Epidermal melanocyte (primary cell): ENCODE results near the gene MIB2.

ENCODE experiments used
- DNase-seq: peaks from one replicate; pipeline ENCODE4 v3.0.0; 2011; ENCODE audit warnings: low spot score; ENCODE audit not compliant: insufficient read length

MIB2 gene

DNA sequence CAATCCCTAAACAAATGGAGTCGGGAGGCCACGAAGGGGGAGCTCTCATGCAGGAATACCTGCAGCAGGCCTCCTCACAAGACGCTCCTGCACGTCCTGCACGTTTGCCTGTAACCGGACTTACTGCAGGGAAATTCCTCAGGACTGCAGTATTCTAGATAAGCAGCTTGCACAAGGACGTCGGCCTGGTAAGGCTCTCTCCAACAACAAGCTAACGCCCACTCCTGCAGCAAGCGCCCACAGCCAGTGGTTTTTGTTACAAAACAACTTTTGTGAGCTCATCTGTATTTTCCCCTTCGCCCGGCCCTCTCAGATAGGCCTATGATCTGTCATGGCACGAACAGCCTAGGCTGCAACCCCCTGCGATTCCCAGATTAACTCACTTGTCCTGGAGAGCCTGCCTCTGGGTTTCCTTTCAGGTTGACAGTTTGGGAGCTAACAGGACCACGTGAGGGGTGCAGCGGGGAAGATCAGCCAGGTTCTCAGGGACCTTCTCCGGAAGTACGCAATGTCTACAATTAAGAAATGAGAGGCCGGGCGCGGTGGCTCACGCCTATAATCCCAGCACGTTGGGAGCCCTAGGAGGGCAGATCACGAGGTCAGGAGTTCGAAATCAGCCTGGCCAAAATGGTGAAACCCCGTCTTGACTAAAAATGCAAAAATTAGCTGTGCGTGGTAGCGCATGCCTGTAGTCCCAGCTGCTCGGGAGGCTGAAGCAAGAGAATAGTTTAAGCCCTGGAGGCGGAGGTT lies 921 bp upstream of the MIB2 start:
- DNase-seq: no peak

GRCh38 chr1:1614954-1615255 lies 395 bp upstream of the MIB2 start:
- no peak for DNase-seq

- DNase-seq: peak; percentile 82
These were observed 918 bp downstream of the MIB2 start for GRCh38 chr1:1616045-1616790.

- DNase-seq: no peak
These were observed 1.5 kb downstream of the MIB2 start for GRCh38 chr1:1616838-1617237.

GRCh38 chr1:1617516-1617915 lies 2.2 kb downstream of the MIB2 start:
- DNase-seq: no peak

DNA sequence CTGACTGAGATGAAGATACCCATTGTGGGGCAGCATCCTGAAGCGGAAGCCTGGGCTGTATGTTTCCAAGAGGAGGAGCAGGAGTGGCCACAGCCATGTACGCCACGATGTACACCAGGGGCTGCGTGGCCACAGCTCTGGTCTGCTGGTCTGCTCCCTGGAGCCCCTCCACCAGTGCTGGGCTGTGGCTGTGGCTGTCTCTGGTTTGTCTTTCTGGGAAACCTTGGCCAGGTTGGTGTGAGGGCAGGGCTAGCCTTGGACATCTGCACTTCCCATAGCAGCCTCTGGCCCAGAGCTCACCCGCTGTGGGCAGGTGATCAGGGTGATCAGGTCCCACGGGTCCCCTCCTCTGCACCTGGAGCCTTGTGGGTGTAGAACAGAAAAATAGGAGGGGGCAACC lies 2.6 kb downstream of the MIB2 start:
- DNase-seq: no peak

GRCh38 chr1:1618396-1619068 lies 3.2 kb downstream of the MIB2 start:
- DNase-seq: no peak

DNA sequence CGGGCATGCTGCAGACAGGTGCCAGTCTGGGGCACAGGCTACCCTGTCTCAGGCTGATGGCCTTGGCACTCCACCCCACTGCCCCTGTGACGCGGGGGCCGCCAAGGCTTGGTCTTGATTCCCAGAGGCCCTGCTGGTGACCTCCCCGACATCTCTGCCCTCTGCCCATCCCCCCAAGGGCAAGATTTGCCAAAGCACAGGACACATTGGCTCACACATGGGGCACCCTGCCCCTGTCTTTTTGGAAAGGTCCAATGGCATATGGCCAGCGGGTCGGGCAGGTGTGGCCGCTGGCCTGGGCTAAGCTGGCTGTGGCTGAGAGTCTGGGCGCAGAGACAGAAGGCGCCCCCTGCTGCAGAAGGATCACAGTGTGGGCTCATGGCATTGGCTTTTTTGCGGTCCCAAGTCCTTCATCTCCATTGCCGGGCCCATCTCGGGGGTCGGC lies 4.6 kb downstream of the MIB2 start:
- DNase-seq: no peak

- no peak for DNase-seq
These were observed 5.3 kb downstream of the MIB2 start for GRCh38 chr1:1620433-1621139.

DNA sequence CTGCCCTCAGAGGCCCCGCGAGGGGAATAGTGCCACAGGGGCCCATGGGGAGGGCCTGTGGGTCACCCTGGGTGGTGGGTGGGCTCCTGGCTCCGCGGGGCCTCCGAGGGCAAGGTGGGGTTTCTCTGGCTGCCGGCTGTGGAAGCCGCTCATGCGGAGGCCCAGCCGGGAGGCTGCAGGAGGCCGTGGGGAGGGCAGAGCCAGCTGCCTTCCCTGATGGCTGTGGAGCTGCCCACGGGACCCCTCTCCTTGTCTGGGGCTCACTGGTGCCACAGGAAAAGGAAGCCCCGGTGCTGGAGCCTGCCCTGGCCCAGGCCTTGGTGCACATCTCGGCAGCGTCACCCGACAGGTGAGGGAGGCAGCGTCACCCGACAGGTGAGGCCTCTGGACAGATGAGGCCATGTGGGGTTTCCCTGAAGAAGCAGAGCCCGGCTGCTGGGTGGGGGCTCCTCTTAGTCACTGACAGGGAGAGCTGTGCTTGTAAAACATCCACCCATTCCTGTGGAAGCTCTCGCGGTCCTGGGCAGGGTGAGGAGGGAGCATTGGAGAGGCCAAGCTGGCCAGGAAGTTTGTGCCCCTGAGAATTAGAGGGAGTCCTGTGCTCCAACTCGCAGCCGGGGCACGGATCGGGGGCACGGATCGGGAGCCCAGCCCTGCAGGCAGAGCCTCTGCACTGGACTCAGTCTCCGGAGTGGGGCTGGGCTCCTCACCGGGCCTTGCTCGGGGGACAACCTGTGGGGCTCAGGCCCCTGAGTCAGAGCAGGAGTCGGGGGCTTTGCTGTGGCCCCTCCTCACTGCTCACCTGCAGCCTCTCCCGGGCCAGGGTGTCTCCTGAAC lies 6.1 kb downstream of the MIB2 start:
- no peak for DNase-seq

DNA sequence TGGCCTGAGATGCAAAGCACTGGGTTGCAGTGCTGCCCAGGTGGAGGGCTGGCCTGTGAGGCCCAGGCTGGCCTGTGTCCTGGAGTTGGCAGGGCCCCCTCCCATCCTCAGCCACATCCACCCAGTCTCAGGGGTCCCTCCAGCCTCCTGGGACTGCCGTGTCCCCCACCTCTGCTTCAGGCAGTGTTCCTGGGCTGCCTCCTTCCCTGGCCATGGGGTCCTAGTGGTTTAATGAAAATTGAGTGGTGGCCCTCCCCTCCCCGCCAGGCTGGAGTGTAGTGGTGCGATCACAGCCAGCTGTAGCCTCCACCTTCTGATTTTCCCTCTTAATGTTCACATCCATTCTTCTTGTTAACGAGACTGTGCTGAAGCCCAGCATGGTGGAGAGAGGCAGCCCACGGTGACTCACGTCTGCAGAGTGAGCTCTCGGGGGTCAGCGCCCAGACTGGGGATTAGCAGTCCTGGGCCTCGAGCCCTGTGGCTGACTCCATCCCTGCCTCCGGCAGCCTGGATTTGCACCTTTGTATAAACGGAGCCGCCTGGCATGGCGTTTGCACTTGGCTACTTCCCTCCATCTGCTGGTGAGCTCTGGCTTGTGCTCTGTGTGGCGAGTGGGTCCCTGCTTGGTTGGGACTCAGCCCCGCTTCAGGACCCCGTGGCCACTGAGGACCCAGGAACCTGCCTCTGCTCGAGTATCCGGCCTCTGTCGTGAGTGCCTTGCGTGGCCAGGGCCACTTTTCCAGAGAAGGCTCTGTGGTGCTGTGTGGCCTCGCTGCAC lies 6.9 kb downstream of the MIB2 start:
- DNase-seq: no peak

DNA sequence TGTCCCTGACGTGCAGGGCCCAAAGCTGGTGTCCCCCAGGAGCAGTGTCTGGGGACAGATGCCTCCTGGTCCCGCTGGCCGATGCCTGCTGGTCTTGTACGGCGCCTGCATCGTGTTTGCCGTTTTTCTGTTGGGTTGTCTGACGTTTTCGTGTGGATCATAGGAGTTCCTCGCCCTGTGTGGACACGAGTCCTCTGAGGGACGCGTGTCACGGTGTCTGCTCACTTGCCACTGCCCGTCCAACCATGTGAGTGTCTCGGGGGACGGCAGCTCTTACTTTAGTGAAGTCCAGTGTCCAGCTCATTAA lies 7.4 kb downstream of the MIB2 start:
- no peak for DNase-seq

GRCh38 chr1:1623181-1623630 lies 7.9 kb downstream of the MIB2 start:
- DNase-seq: no peak

DNA sequence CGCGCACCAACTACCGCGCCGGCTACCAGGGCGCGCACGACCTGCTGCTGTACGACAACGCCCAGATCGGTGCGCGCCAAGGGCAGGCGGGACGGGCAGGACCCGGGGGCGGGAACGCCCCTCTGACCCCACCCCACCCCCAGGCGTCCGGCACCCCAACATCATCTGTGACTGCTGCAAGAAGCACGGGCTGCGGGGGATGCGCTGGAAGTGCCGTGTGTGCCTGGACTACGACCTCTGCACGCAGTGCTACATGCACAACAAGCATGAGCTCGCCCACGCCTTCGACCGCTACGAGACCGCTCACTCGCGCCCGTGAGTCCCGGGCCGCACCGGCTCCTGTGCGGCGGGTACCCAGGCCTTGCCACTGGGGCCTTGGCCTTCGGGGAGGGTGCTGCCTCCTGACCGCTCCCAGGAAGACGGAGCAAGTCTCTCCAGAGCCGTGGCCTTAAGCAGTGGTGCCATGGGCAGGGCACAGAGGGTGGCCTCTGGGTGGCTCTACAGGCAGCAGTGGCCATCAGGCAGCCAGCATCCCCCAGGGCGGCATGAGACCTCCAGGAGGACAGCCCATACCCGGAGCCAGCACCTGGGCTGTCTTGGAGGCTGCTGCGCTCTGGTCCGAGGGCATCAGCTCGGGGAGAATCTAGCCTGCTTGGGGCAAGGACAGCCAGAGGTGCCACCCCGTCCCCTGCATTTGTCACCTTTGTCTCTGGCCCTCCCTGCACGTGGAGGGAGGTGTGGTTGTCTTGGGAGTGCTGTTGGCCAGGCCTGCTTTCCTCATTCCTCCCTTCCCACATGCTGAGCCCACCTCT lies 8.5 kb downstream of the MIB2 start:
- no peak for DNase-seq

DNA sequence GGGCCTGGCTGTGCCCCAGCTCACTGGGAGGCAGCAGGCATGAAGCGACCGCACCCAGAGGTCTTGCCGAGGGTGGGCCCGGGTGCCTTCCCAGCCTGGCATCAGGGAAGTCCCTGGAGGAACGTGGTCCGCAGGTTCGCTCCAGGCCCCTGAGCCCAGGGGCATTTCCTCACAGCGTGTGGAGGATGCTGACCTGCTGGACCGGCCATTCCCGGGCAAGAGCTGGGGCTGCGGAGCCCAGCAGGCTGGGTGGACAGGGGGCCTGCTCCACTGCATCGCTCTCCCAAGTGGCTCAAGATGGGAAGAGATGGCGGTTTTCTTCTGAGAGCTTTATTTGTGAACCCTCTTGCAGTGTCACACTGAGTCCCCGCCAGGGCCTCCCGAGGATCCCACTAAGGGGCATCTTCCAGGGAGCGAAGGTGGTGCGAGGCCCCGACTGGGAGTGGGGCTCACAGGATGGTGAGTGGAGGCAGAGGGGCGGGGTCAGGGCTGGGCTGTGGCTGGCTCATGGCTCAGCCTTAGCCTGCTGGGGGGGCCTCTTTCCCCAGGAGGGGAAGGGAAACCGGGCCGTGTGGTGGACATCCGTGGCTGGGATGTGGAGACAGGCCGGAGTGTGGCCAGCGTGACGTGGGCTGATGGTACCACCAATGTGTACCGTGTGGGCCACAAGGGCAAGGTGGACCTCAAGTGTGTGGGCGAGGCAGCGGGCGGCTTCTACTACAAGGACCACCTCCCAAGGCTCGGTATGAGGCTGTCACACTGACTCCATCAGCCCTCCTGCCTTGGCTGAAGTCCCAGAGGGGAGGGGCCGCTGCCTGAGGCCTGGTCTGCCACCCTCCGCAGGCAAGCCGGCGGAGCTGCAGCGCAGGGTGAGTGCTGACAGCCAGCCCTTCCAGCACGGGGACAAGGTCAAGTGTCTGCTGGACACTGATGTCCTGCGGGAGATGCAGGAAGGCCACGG lies 9.4 kb downstream of the MIB2 start:
- no peak for DNase-seq

DNA sequence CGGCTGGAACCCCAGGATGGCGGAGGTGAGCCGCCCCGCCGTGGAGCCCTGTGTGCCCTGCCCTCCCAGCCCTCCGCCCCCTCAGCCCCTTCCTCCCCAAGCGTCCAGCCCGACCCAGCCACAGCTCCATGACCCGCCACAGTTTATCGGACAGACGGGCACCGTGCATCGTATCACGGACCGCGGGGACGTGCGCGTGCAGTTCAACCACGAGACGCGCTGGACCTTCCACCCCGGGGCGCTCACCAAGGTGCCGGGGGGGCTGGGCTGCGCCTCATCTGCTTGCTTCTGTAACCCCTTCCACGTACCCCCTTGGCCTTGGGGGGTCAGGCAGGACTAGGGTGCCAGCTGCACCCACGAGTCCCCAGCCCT lies 10.1 kb downstream of the MIB2 start:
- no peak for DNase-seq

- DNase-seq: no peak
These were observed 10.5 kb downstream of the MIB2 start for GRCh38 chr1:1625824-1626206.
